Stimulated activated CD4-positive, alpha-beta T cell treated with anti-CD3 and anti-CD28 coated beads, Interleukin-4, amount 100 ng/mL, for 4 hours (primary cell): ENCODE measurements around the gene CFAP99.
A peak's percentile ranks its signal among the peaks of the same experiment; 100 is the strongest.

Experiments
- DNase-seq, 2 experiments: peaks; one replicate each; pipeline ENCODE4 v3.0.0-alpha.2; 2020

CFAP99 gene

DNA sequence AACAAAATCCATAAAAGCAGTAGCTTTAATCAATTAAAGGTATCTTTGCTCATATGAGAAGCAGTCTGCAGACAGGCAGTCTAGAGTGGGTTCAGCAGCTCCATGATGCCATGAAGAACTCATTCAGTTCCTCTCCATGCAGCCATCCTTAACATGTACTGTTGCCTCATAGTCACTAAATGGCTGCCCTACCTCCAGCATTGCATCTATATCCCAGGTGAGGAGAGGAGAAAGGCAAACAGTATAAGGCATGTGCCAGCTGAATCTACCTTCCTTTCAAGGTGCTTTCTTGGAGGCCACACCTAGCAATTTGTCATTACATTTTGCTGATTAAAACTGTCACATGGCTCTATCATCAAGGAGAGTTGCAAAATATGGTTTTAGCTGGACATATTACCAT lies 13.2 kb downstream of the CFAP99 start:
- no peak for DNase-seq

DNA sequence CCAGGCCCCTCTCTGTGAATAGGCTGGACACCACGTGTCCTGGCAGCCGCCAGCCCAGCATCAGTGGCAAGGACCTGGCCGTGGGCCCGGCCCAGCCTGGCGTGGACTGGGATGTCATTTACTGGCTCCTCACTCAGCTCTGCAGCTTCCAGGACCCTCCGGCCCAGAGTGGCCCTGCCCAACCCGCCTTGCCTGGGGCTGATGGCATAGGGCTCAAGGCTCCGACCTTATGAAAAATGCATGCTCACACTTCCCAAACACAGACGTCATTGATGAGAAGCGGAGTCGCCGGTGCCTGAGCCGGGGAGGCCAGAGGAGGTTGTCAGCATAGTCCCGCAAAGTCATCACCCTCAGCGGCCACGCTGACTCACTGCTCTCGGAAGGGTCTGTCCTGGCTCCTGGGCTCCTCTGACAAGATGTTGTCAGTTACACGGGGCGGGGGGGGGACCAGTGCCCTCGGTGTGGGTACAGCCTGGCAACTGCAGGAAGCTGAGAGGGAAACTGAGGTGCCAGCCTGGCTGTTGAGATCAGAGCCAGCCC lies 14.3 kb downstream of the CFAP99 start:
- no peak for DNase-seq

DNA sequence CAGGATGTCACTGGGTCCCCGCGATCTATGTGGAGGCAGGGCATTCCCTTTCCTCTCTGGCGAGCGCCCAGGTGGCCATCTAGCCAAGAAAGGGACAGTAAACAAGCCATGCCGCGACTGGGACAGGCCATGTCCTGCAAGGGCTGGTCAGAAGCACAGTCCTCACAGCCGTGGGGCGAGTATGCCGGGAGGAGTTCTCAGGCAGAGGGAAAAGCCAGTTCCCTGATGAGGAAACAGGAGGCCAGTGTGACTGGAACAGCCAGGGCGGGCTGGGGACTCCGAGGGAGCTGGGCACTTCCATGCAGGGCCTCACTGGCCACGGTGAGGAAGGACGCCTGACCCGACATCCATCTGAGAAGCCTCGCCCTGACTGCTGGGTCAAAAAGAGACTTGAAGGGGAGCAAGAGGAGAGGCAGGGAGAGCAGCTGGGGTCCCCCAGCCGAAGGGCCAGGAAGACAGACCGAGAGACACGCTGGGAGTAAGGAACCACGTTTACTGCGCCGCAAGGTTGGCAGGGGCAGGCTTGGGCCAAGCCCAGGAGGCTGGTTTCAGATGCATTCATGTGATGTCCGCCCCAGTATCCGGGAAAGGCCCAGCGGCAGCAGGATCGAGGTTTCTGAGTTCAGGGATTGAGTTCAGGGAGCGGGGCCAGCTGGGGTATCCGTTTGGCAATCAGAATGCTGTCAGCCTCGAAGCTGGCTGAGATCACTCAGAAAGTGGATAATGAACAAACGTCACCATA lies 15.0 kb downstream of the CFAP99 start:
- no peak for DNase-seq

DNA sequence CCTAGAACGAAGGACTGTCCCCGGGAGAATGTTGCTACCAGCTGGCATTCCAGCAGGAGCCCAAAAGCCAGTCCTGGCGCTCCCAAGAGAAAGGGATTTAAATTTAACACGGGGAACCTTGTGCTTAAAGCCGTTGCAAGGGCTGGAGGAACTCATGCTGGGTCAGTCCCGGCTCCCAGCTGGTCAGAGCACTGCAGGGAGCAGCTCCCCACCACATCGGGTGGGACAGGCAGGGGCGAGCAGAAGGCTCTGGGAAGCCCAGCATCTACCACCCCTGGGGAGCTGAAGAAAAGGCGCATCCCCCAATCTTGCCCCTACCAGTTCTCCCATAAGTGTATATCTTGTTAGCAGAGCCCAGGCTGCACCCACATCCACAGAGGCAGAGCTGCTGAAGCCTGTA lies 15.7 kb downstream of the CFAP99 start:
- DNase-seq = no peak

DNA sequence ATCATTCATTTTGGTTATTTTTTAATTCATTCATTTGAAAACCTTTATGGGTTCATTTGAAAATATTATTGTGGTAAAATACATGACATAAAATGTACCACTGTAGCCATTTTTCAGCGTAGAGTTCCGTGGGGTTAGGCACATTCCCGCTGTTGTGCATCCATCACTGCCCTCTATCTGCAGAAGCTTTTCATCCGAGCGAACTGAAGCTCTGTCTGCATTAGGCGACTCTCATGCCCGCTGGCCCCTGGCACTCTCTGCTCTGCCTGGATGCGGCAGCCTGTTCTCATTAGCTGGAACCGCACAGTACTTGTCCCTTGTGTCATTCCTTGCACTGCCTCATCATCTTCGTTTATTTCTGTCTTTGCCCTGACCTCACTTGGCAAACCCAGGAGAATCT lies 17.5 kb downstream of the CFAP99 start:
- DNase-seq = no peak

DNA sequence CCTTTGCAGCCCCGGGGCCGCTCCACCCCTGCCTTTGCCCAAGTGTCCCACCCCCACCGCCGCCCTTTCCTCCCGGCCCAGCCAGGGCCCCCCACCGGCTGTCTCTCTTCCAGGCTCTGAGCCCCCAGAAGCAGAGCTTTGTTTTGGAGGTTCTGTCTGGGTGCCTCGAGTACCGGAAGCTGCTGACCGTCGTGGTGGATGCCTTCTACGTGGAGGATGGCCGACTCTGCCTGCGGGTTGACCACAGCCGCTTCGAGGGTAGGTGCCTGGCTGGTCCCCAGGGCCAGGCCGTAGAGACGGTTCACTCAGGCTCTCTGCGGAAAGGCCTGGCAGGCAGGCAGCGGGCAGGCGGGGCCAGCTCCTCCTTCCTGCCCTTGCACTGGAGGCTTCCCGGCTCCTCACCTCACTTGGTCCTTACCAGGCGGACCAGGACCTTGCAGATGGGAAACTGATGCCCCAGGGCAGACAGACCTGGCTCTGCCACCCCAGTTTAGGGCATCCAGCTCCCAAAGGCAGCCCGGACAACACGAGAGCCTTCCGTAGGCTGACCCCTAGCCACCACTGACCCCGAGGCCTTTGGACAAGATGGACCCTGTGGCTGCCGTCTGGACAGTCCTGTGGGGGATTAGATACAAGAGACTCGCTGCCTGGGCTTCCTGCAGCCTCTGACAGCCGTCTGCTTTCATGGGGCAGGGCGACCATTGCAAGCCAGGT lies 18.2 kb downstream of the CFAP99 start:
- no peak for DNase-seq

DNA sequence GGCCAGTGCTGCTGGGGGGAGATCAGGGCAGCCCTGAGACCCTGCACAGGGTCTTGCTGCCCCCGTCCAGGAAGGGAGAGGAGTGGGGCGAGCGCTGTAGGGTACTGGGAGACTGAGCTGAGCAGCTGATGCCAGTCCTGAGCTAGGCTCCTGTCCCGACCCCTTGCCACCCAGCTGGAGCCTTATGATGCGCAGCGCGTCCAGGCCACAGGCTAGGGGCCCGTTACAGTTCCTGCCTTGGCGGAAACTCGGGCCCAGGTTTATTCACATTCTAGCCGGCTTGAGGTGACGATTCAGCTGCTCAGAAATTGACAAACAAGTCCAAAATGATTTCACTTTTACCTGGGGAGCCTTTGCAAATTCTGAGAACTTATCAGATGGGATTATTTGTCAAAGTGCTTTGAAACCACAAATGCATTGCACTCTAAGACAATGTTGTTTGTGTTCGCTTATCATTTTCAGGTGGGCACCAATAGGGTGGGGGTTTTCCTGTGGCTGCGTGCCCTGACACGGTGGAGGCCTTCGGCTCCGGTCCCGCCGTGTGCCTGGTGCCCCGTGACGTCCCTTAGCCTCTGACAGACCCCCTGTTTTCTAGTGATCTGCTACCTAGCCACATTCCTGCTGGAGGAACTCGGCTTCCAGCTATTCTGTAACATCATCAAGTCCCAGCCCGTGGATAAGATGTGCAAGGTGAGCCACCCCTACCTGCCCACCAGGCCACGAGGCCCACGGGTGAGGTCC lies 18.9 kb downstream of the CFAP99 start:
- DNase-seq = no peak

DNA sequence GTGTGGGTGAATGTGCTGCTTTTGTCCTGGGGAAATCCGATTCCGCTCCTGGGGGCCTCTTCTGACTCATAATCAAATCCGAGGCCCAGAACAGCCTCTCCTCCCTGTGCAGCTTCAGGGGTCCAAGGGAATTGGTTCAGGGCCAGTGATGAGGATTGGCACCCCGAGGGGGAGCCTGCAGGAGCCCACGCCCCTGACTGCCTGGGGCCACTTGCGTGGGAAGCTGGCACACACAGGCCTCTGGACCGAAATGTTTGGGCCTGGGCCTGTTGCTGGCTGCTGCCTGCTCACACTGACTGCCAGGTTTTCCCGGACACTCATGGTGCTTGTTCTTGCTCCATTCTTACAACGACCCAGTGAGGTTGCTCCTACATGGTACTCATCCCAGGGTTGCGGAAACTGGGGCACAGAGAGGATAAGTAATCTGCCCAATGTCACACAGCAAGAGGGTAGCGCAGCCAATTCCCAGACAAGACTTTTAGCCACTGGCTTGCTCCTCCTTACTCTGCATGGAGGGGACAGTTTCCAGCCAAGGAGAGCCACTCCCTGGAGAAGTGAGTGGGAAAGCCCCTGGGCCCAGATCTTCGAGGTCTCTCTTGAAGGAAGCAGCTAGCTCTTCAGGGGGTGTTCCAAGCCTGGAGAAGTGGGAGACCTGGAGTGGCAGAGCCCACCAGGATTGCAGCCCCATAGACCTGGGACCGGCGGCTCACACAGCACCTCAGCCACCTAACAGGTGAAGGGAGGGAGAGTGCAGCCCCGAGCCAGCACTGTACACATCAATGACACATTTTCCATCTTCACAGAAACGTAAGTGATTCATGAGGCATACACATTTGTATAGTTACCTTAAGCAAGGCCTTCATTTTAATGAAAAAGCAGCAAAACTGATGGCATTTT lies 20.3 kb downstream of the CFAP99 start:
- DNase-seq = no peak

DNA sequence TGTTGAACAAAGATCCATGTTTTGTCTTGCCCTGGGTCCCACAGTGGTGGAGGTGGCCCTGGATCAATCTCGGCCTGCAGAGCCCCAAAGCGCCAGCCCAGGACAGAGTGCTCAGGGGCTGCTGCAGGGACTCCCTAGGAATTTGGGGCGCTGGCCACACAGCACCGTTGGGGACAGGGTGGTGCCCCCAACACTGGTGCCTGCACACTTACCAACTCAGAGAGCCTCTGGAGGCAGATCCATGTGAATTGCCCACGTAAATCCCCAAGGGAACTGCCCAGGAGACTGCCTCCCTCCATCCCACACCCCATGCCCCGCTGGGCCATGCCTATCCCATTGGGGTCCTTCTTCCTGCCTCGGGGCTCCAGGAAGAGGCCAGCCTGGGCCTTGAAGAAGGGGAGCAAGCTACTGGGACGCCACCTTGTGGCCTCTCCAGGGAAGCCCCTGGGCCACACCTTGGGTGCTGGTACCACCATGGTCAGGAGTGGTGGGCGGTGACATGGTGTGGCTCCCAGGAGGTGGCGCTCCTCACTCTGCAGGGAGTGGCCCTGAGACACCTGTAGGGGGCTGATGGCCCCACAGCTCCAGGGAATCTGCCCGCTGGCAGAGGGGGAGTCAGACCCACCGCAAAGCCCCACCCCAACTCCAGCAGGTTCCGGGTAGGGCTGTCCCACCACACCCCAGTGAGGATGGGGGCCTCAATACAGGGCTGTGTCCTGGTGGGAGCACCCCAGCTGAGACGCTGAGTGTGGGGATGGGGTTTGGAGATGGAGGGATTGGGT lies 22.8 kb downstream of the CFAP99 start:
- DNase-seq = peak; percentile 52 to 61

DNA sequence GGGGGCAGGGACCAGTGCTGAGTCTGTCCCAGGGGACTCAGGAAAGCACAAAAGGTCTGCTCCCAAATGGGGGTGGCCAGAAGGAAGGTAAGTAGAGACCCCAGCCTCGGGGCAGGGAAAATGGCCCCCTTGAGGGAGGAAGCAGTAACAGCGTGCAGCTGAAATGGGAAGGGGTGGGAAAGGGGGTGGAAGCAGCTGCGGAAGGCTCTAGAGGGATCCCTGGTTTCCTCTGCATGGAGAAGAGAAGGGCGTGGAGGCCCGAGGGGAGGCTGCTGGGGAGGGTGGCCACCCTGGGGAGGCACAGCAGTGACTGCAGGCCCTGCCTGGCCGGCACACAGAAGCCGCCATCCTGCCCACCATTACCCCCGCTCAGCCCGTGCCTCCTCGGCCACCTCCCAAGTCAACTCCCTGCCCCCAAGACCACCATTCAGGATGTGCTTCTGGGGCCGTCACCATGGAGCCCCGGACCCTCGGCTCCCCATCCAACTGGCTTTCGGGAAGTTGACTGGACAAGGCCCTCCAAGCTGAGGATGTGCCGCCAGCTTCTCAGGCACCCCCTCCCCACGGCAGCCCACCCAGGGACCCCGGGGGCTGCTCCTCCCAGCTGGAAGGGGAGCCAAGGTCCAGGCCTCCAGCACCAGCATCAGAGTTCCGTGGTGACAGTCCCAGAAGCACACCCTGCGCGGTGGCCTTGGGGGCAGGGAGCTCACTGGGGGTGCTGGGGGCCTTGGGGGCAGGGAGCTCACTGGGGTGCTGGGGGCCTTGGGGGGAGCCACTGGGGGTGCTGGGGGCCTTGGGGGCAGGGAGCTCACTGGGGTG lies 23.6 kb downstream of the CFAP99 start:
- no peak for DNase-seq

DNA sequence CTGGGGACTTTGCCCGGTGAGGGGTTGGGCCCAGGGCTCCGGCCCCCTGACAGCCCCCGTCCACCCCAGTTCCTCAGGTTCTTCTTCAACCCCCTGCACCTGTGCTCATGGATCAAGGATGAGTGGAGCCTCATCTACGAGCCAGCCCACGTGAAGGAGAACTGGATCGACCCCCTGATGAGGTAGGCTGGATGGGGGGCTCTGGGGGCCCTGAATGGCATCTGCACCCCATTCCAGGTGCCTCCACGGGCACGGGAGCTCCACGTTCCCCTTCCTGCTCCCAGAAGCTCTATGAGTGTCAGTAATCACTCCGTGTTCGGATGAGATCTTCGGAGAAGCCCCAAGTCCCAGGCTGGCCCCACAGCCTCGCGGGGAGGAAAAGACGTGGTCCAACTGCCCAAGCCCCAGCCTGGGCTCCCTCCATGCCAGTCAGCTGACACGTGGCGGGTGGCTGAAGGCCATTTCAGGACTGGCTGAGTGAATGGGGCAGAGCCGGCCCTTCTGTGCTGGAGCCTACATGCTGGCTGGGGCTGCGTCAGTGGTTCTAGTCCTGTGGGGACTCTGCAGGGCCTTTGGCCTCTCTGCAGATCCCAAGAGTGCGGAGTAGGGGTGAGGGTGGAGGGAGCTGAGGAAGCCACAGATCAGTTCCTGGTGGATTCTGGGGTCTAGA lies 24.4 kb downstream of the CFAP99 start:
- no peak for DNase-seq

DNA sequence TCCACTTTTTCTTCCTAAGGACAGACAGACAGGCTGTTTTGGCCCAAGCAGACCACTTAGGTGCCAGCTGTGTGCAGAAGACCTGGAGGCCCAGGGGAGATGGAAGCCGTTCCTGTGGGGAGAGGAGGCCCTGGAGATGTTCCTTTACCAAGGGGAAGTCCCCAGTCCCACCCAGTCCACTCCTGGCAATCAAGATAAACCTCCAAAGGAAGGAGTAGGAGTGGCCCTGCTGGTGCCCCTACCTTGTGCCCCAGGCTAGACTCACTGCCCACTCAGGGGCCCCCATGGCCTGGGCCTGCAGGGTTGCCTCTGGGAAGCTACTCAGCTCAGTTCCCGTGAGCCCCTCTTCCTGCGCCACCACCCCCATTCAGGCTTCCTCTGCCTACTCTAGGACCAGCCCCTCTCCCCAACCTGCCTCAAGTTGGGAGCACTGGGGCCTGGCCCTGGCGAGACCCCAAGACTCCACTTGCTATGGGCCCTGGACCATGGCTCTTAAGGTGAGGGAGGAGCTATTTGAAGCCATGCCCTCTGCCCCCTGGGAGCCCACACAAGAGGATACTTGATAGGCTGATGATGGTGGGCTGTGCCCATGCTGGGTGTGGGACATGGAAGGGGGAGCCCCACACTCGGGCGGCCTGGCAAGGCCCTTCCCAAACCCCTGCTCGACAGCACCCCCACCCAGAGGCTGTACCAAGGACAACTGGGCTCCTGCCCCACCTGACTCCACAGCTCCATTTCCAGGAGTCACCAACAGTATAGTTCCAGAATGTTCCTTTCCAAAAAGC lies 25.4 kb downstream of the CFAP99 start:
- no peak for DNase-seq

DNA sequence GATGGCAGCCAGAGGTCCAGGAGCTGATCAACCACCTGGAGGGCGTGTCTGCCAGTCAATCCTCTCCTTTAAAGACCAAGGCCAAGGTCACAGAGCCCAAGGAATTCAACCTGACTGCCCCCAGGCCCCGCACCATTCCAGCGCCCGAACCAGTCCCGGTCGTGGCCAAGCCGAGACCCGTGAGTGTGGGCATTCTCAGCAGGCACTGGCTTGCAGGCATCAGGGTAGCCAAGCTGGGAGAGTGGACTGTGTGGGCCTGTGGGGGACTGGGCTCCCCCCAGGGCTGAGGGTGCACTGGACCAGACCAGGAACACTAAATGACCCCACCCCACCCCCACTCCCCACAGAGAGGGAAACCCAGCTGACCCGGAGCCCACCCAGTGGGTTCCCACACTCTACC lies 26.4 kb downstream of the CFAP99 start:
- DNase-seq = no peak

DNA sequence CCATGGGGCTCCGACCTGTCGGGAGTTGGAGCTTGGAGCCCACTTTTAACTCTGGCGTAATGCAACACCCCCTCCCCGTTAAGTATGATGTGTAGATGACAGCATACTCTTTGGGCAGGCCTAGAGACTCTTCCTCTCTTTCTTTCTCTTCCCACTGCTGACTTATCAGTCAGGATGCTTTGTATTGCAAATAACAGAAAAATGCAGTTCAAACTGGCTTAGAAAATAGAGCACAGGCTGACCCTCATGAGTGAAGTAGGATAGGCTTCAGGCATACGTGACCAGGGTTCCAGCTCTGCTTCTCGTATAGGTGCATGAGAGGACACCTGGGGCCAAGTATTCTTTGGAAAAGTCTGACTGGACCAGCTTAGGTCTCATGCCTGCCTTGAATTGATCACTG lies 26.8 kb downstream of the CFAP99 start:
- no peak for DNase-seq

DNA sequence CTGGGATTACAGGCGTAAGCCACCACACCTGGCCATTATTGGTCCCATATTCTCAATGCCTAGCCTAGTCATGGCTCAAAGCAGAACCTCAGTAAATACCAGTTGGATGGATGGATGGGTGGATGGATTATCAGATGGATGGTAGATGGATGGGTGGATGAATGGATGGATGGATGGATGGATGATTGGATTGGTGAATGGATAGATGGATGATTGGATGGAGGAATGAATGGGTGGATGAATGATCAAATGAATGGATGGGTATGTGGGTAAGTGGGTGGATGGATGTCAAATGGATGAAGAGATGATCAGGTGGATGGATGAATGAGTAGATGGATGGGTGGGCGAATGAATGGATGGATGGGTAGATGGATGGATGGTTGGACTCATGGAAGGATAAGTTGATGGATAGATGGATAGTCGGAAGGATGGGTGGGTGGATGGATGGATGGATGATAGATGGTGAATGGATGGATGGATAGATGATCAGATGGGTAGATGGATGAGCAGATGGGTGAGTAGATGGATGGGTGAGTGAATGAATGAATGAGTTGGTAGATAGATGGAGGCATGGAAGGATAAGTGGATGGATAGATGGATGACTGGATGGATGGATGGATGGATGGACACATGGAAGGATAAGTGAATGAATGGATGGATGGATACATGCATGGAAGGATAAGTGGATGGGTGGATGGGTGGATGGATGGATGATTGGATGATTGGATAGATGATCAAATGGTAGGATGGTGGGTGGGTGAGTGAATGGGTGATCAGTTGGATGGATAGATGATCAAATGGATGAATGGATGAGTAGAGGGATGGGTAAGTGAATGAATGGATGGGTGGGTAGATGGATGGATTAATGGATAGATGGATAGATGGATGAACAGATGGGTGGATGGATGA lies 28.2 kb downstream of the CFAP99 start:
- DNase-seq = no peak

DNA sequence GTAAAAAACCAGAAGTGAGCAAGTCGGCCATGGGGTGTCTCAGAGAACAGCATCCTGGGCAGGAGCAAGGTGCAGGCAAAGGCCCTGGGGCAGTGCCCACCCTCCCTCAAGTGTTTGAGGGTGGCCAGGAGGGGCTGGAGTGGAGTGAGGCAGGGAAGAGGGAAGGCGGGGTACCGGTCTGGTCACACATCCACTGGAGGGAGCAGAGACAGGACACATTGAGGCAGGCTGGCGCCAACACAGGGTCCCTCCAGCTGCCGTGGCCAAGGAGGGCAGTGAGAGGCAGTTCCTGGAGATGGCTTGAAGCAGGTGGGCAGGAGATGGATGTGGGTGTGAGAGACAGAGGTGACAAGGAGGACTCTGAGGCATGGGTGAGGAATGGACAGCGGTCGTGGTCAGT lies 29.8 kb downstream of the CFAP99 start:
- DNase-seq = no peak

DNA sequence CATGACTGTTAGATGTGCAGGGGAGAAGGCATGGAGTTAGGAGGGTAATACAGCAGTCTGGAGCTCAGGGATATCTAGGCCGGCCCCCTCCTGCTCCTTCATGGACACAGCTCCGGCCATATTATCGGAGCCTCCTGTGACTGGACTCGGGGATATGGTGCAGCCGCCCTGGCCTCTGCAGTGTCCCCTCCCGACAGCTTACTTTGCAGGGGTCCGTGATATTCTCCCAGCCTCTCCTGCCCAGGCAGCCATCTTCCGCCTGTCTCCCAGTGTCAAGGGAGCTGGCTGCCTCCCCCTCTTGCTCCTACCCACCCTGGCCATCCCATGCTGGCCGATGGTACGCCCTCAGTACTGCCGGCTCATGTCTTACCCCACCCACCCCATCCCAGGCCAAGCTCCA lies 30.3 kb downstream of the CFAP99 start:
- DNase-seq = no peak
